HG02623 (cell line): ENCODE data around the gene DCAF12L2.
"Not testable (repeated sequence)": the region's sequence is repeated elsewhere in the genome, so short reads cannot be mapped to it uniquely, and the experiment has no call there.

Experiments
- ATAC-seq: cut with Tn5 transposase; IDR thresholded peaks from one replicate; pipeline ENCODE4 v1.9.1; 2021; ENCODE audit warnings: moderate library complexity; ENCODE audit not compliant: unreplicated experiment

Gene DCAF12L2

DNA sequence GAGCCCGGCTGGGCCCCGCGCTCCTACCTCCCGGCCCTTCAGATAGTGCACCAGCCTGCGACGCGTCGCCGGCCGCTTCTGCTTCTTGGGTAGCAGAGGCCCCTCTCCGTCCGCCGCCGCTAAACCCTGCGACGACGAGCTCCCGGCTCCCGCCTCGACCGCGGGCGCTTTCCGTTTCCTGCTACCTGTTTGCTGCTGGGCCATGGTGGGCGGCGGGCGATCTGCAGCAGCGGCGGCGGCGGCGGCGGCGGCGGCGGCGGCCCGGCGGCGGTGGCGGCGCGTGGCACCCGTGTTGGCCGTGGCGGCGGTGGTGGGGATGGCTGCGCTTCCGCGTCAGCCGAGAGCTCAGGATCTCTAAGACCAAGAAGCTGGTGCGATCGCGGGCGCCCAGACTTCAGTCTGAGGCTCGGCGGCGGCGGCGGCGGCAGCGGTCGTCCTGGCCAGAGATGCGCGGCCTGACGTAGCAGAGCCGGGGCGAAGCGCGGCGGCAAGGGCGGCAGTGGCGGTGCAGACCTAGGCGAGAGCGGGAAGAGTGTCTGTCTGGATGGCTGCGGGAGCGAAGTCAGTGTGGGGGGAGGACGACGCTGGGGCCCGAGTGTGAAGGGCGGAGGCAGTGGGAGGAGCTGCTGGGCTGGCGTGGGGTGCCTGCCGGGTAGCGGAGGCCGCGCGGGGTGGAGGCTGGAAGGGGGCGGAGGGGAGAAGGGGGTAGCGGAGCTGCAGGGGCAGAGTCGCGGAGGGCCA lies at the start of gene DCAF12L2:
TSS of gene DCAF12L2 (minus strand) at position 569 of the 741 bp plus-strand sequence. CDS start at position 204, 365 bp downstream.
- ATAC-seq, result no peak

DNA sequence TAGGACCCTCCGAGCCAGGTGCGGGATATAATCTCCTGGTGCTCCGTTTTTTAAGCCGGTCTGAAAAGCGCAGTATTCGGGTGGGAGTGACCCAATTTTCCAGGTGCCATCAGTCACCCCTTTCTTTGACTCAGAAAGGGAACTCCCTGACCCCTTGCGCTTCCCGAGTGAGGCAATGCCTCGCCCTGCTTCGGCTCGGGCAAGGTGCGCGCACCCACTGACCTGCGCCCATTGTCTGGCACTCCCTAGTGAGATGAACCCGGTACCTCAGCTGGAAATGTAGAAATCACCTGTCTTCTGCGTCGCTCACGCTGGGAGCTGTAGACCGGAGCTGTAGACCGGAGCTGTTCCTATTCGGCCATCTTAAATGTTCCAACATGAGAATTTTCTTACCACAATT lies 24.8 kb upstream of the DCAF12L2 start:
- not testable (repeated sequence) for ATAC-seq

DNA sequence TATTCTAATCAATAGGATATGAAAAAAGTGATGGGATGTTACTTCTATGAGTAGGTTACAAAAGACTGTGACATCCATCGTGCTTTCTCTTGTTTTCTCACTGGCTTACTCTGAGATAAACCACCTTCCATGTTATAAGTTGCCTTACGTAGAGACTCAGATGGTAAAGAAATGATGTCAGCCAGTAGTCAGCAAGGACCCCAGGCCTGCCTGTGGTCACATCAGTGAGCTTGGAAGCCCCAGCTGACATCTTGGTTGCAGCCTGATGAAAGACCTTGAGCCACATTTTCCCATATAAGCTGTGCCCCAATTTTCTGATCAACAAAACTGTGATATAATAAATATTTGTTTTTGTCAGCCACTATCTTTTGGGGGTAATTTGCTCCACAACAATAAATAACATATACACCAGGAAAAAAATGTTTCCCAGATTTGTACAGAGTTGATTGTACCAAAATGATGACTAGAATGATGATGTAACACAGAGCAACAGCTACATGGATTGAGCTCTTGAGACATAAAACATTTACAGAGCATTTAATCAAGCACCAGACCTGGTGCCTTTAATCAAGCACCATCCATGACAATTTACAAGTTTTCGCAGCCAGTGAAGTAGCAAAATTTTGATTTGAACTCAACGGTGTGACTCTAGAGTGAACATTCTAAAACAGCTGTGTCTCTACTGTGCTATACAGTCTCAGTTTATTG lies 11.2 kb upstream of the DCAF12L2 start:
- ATAC-seq, result no peak

DNA sequence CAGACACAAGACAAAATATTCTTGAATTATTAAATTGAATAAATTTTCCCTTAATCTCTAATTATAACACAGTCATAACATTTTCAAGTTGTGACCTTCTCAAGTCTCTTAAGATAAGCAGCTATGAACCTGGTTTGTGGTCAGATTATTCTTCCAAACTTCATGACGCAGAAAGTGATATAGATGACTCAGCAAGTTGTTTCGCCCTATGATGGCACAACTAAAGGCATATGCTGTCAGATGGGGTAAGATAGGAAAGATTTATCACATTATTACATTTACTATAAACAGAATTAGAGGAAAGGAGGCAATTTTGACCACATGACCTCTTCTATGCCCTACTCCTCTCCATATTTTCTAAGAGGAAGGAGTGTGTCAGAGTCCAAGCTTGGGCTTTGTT lies 4.6 kb upstream of the DCAF12L2 start:
- no peak for ATAC-seq

DNA sequence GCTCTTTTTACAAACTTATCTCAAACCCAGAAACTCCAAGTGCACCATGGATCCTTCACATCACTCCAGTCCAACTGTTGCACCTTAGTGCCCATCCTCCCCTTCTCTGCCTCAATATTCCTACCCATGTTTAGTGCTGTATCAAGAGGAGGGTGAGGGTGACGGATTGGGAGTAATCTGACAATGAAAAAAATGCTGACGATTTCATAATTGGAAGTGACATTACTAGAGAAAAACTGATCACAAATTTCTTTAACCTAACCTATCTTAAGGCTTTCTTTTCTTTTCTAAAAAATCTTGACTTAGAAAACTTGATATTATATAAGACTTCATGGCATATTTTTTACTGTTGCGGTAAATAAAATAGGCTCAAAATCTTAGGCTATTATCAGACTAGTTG lies 1.5 kb upstream of the DCAF12L2 start:
- ATAC-seq, result no peak

DNA sequence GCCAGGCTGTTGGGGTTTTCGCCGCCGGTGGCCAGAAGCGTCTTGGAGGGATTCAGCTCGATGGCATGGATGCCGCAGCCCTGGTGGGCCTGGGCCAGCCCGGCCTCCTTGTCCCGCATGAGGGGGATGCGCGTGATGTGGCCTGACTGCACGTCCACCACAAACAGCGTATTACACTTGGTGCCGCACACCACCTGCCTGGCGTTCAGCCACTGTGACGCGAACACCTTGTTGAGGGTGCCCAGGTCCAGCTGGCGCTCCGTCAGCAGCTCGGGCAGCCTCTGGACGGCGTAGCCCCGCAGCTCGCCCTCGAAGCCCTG lies 728 bp downstream of the DCAF12L2 start:
- no peak for ATAC-seq

DNA sequence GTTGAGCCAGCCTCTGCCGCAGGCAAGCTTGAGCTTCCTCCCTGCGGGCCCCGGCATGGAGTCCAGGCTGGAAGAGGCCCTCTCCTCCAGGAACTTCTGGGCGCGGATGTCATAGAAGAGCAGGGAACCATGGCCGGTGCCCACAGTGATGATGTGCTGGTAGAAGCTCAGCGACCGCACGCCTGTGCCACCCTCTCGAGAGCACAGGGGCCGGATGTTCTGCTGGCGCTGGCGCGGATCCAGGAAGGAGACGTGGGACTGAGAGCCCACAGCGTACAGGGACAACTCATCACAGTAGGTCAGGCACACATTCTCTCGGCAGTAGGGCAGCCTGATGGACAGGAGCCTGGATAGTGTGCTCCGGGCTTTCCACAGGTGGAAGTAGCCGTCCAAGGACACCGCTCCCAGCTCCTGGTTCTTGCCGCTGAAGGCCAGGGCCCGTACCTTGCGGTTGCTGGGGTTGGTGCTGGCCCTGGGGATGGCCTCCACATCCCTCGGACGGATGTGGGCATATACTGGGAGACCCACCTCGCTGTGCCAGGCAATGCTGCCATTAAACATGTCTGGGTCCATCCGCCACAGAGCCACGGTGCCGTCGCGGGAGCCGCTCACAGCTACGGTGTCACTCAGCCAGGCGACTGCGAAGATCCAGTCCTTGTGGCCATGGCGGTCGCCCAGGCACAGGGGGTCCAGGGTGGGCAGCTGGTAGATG lies 1.2 kb downstream of the DCAF12L2 start:
- ATAC-seq, result no peak

DNA sequence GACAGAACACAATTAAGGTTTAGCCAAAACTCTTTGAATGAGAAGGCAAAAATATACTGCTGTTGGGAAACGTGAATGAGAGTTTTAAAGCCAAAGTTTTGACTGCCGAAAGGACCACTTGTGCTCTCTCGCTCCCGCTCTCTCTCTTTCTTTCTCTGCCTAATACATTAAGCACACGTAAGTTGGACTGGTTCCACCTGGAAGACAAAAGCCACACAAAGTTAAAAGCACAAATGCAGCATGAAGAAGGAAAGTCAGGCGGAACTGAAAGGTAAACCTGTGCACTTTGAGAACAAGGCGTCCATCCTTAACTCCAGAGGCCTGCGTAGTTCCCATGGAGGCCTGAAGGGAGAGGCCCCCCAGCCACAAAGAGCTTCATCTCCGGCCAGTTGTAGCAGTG lies 1.9 kb downstream of the DCAF12L2 start:
- ATAC-seq, result no peak

DNA sequence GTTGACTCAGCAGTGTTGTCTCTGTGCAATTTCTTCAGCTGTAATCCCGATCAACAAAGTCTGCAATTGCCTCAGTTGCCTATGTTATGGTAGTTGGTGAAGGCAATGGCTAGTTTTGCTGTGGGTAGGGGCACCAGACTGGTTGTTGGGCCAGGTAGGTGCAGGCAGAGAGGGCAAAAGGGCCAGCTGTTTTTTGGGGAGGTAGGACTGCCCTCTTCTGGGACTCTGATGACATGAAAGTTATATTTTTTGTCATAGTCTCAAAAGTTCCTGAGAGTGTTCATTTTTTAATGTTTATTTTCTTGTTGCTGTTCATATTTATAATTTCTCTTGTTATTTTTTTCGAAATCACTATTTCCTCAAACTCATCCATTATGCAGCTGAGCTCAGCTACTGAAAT lies 25.1 kb downstream of the DCAF12L2 start:
- ATAC-seq, result no peak

DNA sequence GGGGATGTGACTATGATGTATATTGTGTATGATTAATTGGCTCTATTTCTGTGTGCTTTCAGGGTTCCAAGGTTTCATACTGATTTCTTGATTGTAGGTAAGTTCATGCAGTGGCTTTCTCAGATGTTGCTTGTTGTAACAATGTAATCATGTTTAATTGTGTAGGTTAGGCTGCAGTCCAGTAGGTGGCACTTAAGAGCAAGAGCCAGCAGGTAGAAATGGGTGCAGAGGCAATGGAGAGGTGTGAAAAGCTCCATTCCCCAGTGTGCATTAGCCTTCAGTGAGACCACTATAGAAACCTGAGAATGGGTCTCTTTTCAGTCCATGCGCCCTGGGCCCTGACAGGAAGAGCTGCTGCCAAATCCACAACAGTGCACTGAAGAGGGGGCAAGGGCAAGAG lies 28.2 kb downstream of the DCAF12L2 start:
- no peak for ATAC-seq

DNA sequence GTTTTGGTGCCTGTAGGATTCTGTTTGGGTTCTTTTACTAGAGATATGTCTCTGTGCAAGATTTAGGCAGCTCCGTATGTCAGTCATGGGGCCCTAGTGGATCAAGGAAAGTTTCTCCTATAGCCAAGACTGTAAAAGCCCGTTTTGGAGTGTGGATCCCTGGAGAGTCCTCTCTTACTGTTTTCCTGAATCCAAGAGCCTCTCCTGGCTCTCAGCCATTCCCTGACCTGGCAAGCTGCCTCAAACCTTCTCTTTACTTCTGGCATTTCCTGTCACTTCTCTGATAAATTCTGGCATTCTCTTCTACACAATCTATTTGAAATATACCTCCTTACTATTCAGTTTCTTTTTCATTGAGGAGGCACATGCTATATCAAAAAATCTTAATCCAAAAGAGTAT lies 41.4 kb downstream of the DCAF12L2 start:
- no peak for ATAC-seq
